ENCODE results near the gene EPHB1.

DNA sequence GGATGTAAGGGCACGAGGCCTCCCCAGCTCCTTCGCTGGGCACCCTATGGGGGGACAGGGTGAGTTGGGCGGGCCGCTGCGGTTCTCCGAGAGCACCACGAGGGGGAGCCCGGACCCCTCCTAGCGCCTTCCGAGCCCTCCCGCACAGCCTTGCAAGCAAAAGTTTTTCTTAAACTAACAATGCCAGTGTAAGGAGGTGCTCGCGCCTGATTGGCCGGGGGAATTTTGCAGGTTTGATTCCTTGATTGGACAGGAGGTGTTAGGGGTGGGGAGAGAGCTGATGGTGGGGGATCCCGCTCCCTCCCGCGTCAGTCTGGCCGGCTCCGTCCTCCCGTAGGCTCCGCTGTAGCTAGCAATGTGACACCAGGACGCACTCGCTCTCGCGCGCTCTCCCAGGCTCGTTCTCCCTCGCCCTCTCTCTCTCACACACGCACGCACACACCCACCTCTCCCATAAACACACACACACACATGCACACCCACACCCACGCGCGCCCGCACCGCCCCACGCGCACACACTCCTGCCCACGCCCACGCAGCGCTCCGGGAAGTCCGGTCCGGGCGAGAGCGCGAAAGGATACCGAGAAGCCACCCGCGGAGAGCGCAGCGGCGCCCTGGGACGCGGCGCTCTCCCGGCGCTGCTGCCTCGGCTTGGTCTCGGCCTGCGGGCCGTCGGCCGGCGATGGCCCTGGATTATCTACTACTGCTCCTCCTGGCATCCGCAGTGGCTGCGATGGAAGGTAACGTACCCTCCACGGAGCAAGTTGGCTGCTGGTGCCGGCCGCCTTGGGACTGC, at the start of gene EPHB1:
- no peak for TF ChIP-seq EZH2 (IDR thresholded peaks at IDR 0.05)
- TF ChIP-seq POLR2AphosphoS5 (IDR thresholded peaks at IDR 0.05; ENCODE audit: borderline replicate concordance, low read depth, low read length) = no peak
- no peak for TF ChIP-seq FOXP2 (optimal IDR thresholded peaks at IDR 0.05; ENCODE audit: control extremely low read depth, extremely low read length, insufficient read depth)
